Measurements from ENCODE around the gene PTPN11. TPM values are rescaled to one million over a fixed set of nuclear protein-coding genes. Genes with fewer than 3 reads are reported as not detected.

PTPN11 gene
- total and polyA plus RNA-seq, 7 donors = 43.8 to 192 (median 172) TPM

DNA sequence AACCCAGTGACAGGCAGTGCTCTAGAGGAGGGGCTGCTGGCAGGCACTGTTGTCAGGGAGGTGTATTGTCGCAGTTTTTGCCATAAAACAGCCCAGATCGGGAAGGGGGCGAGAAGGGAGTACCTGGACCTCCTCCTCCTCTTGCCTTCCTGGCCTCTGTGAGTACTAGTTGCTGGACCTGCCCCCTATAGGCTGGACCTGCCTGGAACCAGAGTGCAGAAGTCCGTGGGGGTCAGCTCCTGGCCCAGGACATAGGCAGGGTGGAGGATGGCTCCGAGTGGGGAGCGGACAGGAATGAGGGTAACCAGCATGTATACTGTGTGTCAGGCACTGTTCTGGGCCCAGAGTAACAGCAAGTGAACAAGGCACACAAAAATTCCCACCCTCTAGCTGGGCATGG, 116.3 kb downstream of the PTPN11 start:
- ATAC-seq (no peak), DNase-seq (no peak)
- H3K9me3 ChIP-seq = no peaks in the 10 kb centered on the region
- H3K4me1 ChIP-seq = no peaks in the 10 kb centered on the region
- H3K27me3 ChIP-seq (ENCODE audit: insufficient read depth in 3 of 3, low read length in 2 of 3) = no peaks in the 10 kb centered on the region
- H3K36me3 ChIP-seq (ENCODE audit: insufficient read depth in 1 of 2, low read depth in 1 of 2) = no peaks in the 10 kb centered on the region
- intact Hi-C loops (cut with DNase I) = no loop called here
- WGBS, 3 donors = 80 to 85% (median 83%) methylated on average over 6 of the region's 6 CpGs
- H3K4me3 ChIP-seq = no peak overlapping the region
- TF ChIP-seq, protein P1, sequence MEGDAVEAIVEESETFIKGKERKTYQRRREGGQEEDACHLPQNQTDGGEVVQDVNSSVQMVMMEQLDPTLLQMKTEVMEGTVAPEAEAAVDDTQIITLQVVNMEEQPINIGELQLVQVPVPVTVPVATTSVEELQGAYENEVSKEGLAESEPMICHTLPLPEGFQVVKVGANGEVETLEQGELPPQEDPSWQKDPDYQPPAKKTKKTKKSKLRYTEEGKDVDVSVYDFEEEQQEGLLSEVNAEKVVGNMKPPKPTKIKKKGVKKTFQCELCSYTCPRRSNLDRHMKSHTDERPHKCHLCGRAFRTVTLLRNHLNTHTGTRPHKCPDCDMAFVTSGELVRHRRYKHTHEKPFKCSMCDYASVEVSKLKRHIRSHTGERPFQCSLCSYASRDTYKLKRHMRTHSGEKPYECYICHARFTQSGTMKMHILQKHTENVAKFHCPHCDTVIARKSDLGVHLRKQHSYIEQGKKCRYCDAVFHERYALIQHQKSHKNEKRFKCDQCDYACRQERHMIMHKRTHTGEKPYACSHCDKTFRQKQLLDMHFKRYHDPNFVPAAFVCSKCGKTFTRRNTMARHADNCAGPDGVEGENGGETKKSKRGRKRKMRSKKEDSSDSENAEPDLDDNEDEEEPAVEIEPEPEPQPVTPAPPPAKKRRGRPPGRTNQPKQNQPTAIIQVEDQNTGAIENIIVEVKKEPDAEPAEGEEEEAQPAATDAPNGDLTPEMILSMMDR (IDR thresholded peaks at IDR 0.05) = no peak
- no peak overlapping the region for H3K27ac ChIP-seq

DNA sequence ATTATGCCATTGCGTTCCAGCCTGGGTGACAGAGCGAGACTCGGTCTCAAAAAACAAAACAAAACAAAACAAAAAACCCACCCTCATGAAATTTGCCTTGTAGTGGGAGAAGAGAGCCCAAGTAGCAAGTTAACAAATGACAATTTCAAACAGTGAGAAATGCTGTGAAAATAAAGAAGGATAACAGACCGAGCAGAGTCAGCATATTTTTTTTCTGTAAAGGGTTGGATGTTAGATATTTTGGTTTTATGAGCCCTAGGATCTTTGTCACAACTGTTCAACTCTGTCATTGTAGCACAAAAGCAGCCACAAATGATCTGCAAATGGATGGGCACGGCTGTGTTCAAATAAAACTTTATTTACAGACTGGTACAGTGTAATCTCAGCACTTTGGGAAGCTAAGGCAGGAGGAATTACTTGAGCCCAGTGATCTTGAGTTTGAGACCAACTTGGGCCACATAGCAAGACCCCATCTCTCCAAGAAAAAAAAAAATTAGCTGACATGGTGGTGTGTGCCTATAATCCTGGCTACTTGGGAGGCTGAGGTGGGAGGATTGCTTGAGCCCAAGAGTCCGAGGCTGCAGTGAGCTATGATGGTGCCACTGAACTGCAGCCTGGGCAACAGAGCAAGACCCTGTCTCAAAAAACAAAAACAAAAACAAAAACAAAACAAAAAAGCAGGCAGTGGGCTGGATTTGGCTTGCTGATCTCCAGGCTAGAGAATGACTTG, 117.1 kb downstream of the PTPN11 start:
- WGBS, 3 donors = 72 to 81% (median 81%) methylated on average over 6 of the region's 6 CpGs
- DNase-seq (no peak), ATAC-seq (no peak)
- H3K4me3 ChIP-seq = no peak overlapping the region
- no peaks in the 10 kb centered on the region for H3K27me3 ChIP-seq (ENCODE audit: insufficient read depth in 3 of 3, low read length in 2 of 3)
- no peak overlapping the region for H3K27ac ChIP-seq
- TF ChIP-seq, protein P1 (IDR thresholded peaks at IDR 0.05) = no peak
- no peaks in the 10 kb centered on the region for H3K4me1 ChIP-seq
- no peaks in the 10 kb centered on the region for H3K9me3 ChIP-seq
- intact Hi-C loops (cut with DNase I) = no loop called here
- no peaks in the 10 kb centered on the region for H3K36me3 ChIP-seq (ENCODE audit: insufficient read depth in 1 of 2, low read depth in 1 of 2)

DNA sequence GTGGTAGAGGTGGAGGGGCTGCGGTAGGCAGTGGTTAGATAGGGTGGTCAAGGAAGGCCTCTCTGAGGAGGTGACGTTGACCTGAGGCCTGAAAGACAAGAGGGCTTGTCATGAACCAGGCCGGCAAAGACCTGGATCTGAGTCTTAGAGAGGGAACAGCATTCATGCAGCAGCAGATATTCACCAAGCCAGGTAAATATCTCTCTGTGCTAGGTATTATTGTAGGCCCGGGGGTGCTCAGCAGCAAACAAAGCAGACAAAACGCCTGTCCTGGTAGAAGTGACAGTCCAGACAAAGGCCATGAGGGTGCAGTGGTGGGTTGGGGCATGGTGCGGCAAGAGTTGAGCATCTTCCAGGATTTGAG, 117.6 kb downstream of the PTPN11 start:
- Histone ChIP-seq H3K4me3 (no peak overlapping the region), H3K4me1 (no peaks in the 10 kb centered on the region), H3K27ac (no peak overlapping the region), H3K27me3 (ENCODE audit: insufficient read depth in 3 of 3, low read length in 2 of 3) (no peaks in the 10 kb centered on the region), H3K36me3 (ENCODE audit: insufficient read depth in 1 of 2, low read depth in 1 of 2) (no peaks in the 10 kb centered on the region), H3K9me3 (no peaks in the 10 kb centered on the region)
- DNase-seq (no peak), ATAC-seq (no peak)
- TF ChIP-seq, protein P1 (IDR thresholded peaks at IDR 0.05) = no peak
- intact Hi-C loops (cut with DNase I) = no loop called here
- WGBS, 3 donors = 81 to 88% (median 83%) methylated on average over 6 of the region's 6 CpGs

DNA sequence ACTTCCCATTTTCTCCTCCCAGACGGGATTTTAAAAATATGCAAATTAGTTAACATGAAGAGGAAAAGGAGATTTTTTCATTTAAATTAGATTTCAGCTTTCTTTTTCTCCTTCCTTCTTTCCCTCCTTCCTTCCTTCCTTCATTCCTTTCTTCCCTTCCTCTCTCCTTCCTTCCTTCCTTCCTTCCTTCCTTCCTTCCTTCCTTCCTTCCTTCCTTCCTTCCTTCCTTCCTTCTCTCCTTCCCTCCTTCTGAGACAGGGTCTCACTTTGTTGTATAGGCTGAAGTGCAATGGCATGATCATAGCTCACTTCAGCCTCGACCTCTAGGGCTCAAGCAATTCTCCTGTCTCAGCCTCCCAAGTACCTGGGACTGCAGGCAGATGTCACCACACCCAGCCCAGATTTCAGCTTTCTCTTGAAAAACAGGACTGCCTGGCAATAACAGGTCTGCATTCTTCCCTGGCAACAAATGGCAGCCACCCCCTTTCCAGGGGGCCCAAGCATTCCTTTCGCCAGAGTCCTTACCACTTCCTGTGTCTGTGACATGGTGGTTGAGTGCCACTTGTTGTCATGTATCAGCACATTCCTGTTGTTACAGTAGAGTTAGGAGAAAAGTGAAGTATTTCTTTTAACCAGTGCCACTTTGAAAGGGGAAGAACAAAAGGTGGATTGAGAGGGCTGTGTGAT, 119.1 kb downstream of the PTPN11 start:
- Histone ChIP-seq H3K27me3 (ENCODE audit: insufficient read depth in 3 of 3, low read length in 2 of 3) (no peaks in the 10 kb centered on the region), H3K9me3 (no peaks in the 10 kb centered on the region), H3K36me3 (ENCODE audit: insufficient read depth in 1 of 2, low read depth in 1 of 2) (no peaks in the 10 kb centered on the region), H3K4me3 (no peak overlapping the region), H3K27ac (no peak overlapping the region), H3K4me1 (no peaks in the 10 kb centered on the region)
- TF ChIP-seq, protein P1 (IDR thresholded peaks at IDR 0.05) = no peak
- intact Hi-C loops (cut with DNase I) = no loop called here
- DNase-seq (no peak), ATAC-seq (no peak)
- WGBS, 3 donors = 58 to 66% (median 61%) methylated on average over 3 of the region's 3 CpGs

All from psoas muscle (tissue), 8 donors.